ENCODE results near the gene TNFRSF12A.

- TF ChIP-seq, protein P1, sequence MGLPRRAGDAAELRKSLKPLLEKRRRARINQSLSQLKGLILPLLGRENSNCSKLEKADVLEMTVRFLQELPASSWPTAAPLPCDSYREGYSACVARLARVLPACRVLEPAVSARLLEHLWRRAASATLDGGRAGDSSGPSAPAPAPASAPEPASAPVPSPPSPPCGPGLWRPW (IDR thresholded peaks at IDR 0.05) = no peak
- no peak for TF ChIP-seq KDM1A (IDR thresholded peaks at IDR 0.05; ENCODE audit: low read depth)
- TF ChIP-seq RAD21 (conservative IDR thresholded peaks at IDR 0.05 in 1 of 2, IDR thresholded peaks at IDR 0.05 in 1 of 2) = no peak
- TF ChIP-seq, protein P2, sequence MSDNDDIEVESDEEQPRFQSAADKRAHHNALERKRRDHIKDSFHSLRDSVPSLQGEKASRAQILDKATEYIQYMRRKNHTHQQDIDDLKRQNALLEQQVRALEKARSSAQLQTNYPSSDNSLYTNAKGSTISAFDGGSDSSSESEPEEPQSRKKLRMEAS (IDR thresholded peaks at IDR 0.05) = no peak
- no peak for TF ChIP-seq POLR2A (IDR thresholded peaks at IDR 0.05; ENCODE audit: low read length)
- TF ChIP-seq CTCF (IDR thresholded peaks at IDR 0.05) = no peak
- no peak for TF ChIP-seq MYC (IDR thresholded peaks at IDR 0.05; ENCODE audit: borderline replicate concordance, low read length)
- no peak for TF ChIP-seq USF2 (IDR thresholded peaks at IDR 0.05)
- TF ChIP-seq EP300 (IDR thresholded peaks at IDR 0.05) = no peak
- no peak for TF ChIP-seq NFE2L2 (conservative IDR thresholded peaks at IDR 0.05; ENCODE audit: low read length)
- no peak for TF ChIP-seq JUN (IDR thresholded peaks at IDR 0.05)
- TF ChIP-seq CHD2 (IDR thresholded peaks at IDR 0.05; ENCODE audit: low read length, partially characterized antibody) = no peak
Measured at GRCh38 chr16:3070608-3071111, 50.5 kb downstream of the TNFRSF12A start.
